ENCODE measurements around the gene IFI44L. TPM values are rescaled to one million over a fixed set of nuclear protein-coding genes. Genes with fewer than 3 reads are reported as not detected.

Gene IFI44L
- total RNA-seq, 1 donor from 2014 or later, result 26.0 TPM

DNA sequence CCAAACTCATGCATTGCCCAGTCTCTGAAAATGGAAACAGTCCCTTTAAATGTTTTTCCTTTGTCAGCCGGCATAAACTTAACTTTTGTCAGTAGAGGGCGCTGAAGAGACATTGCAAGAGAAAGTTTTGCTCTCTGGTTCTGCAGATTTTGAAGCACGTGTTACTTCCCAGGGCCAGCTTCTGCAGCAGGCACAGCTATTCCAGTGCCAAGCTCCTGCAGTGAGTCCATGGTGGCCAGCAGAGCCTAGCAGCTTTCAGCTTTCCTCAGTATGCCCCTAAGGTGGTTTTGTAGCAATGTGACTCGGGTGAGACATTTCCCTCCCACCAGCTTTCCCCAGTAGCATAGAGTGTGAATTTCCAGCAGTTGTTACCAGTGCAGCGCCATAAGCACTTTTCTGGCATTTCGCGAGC, 2.6 kb upstream of the IFI44L start:
- no peaks in the 10 kb centered on the region for H3K9me3 Mint-ChIP-seq
- peaks cover 7% of the 10 kb centered on the region for H3K36me3 Mint-ChIP-seq (ENCODE audit: low read depth)
- intact Hi-C loops (cut with micrococcal nuclease), result loop anchor here (1.0 to 10.0 kb wide), 2 partner anchors 59 to 217 kb away; no protein-coding TSS in a partner anchor
- peak; percentile 90 for DNase-seq
- H3K27ac Mint-ChIP-seq, result peak overlapping the region; percentile 19
- peak overlapping the region; percentile 43 for H3K4me3 Mint-ChIP-seq
- peaks cover 9% of the 10 kb centered on the region for H3K27me3 Mint-ChIP-seq
- peaks cover 34% of the 10 kb centered on the region for H3K4me1 Mint-ChIP-seq

DNA sequence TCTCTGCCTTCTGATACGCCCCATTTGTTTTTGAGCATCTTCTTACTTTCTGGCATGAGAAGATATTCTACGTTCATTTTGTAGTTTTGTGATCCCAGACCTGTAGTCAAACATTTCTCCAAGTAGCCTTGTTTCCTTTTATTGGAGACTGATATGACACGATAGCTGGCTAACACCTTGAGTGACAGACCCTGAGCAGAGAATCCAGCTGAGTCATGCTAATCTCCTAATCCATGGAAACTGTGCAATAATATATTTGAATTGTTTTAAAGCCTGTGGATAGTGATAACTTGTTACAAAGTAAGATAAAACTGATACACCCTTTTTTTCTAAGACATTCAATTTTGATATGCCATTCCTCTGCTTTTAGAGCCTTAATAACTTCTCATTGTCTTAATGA, 1.2 kb upstream of the IFI44L start:
- intact Hi-C loops (cut with micrococcal nuclease), result loop anchor here (10.0 kb wide), 1 partner anchor 216 kb away; no protein-coding TSS in a partner anchor
- Mint-ChIP-seq H3K36me3 (ENCODE audit: low read depth) (peaks cover 19% of the 10 kb centered on the region), H3K9me3 (no peaks in the 10 kb centered on the region), H3K4me3 (peak overlapping the region; percentile 89), H3K27me3 (peaks cover 7% of the 10 kb centered on the region), H3K27ac (peak overlapping the region; percentile 91), H3K4me1 (peaks cover 43% of the 10 kb centered on the region)
- DNase-seq, result no peak

DNA sequence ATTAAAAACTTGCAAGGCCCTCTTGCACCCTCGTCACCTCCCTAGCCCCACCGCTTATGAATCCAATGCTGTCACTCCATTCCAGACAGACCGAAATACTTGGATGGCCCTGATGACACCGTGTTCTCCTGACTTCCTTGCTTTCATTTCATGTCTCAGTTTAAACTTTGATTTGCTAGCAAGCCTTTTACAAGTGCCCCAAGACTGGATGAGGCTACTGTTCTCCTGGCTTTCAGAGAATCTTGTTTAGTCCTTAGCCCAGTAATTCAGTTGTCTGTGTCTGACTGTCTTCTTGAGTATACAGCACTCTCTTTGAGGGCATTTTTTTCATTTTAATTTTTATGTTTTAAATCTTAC, 824 bp upstream of the IFI44L start:
- Mint-ChIP-seq H3K27ac (peak overlapping the region; percentile 91), H3K36me3 (ENCODE audit: low read depth) (peaks cover 23% of the 10 kb centered on the region), H3K9me3 (no peaks in the 10 kb centered on the region), H3K27me3 (peaks cover 7% of the 10 kb centered on the region), H3K4me1 (peaks cover 47% of the 10 kb centered on the region), H3K4me3 (peak overlapping the region; percentile 89)
- DNase-seq, result peak; percentile 66
- intact Hi-C loops (cut with micrococcal nuclease), result loop anchor here (10.0 kb wide), 1 partner anchor 215 kb away; no protein-coding TSS in a partner anchor

DNA sequence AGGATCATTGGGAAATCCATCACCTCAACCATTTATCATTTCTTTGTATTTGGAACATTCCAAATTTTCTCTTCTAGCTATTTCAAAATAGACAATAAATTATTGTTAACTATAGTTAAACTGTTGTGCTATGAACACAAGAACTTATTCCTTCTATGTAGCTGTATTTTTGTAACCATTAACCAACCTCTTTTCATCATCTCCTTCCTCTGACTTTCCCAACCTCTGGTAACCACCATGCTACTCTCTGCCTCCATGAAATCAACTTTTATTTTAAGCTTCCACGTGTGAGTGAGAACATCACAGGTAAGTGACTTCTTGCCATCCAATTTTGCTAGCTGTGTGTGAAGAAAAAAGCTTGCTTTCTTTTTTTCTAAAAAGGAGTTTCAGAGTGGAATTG, 418 bp downstream of the IFI44L start:
- intact Hi-C loops (cut with micrococcal nuclease), result loop anchor here (1.0 to 10.0 kb wide), 4 partner anchors 14 to 938 kb away; partner anchors contain the start of genes FUBP1, IFI44 and ZZZ3

DNA sequence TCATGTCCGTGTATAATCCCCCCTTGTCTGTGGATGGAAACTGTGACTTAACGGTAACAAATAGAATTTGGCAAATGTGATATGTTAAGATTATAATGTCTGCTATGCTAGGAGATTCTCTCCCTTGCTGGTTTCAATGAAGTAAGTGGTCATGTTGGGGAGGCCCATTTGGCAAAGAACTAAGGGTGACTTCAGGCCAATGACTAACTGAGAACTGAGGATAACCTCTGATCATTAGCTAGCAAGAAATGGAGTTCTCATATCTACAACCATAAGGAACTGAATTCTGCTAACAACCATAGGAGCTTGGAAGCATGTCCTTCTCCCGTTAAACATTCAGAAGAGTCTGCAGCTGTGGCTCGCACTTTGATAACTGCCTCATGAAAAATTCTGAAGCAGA, 2.3 kb downstream of the IFI44L start:
- Mint-ChIP-seq H3K27me3 (no peaks in the 10 kb centered on the region), H3K27ac (peak overlapping the region; percentile 92), H3K4me3 (peak overlapping the region; percentile 94), H3K36me3 (ENCODE audit: low read depth) (peaks cover 34% of the 10 kb centered on the region), H3K4me1 (peaks cover 66% of the 10 kb centered on the region), H3K9me3 (no peaks in the 10 kb centered on the region)
- DNase-seq, result no peak
- intact Hi-C loops (cut with micrococcal nuclease), result loop anchor here (5.0 to 10.0 kb wide), 2 partner anchors 648 to 940 kb away; partner anchors contain the start of genes FUBP1 and ZZZ3

More for the DNA sequence above, 418 bp downstream of the IFI44L start:
- DNase-seq, result no peak
- H3K4me1 Mint-ChIP-seq, result peaks cover 57% of the 10 kb centered on the region
- peak overlapping the region; percentile 89 for H3K4me3 Mint-ChIP-seq
- H3K27me3 Mint-ChIP-seq, result peaks cover 4% of the 10 kb centered on the region
- peaks cover 32% of the 10 kb centered on the region for H3K36me3 Mint-ChIP-seq (ENCODE audit: low read depth)
- H3K9me3 Mint-ChIP-seq, result no peaks in the 10 kb centered on the region
- peak overlapping the region; percentile 91 for H3K27ac Mint-ChIP-seq

DNA sequence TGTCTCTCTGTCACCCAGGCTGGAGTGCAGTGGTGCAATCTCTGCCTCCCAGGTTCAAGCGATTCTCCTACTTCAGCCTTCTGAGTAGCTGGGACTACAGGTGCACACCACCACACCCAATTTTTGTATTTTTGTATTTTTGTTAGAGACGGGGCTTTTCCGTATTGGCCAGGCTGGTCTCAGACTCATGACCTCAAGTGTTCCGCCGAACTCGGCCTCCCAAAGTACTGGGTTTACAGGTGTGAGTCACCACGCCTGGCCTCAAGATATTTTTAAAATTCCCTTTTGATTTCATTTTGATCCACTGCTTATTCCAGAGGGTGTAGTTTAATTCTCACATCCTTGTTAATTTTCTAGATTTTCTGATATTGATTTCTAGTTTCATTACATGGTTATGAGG, 3.8 kb downstream of the IFI44L start:
- Mint-ChIP-seq H3K4me1 (peaks cover 65% of the 10 kb centered on the region), H3K4me3 (peak overlapping the region; percentile 94), H3K27ac (peak overlapping the region; percentile 77), H3K27me3 (no peaks in the 10 kb centered on the region), H3K36me3 (ENCODE audit: low read depth) (peaks cover 44% of the 10 kb centered on the region), H3K9me3 (no peaks in the 10 kb centered on the region)
- intact Hi-C loops (cut with micrococcal nuclease), result loop anchor here (5.0 to 10.0 kb wide), 2 partner anchors 649 to 942 kb away; partner anchors contain the start of genes FUBP1 and ZZZ3
- no peak for DNase-seq

DNA sequence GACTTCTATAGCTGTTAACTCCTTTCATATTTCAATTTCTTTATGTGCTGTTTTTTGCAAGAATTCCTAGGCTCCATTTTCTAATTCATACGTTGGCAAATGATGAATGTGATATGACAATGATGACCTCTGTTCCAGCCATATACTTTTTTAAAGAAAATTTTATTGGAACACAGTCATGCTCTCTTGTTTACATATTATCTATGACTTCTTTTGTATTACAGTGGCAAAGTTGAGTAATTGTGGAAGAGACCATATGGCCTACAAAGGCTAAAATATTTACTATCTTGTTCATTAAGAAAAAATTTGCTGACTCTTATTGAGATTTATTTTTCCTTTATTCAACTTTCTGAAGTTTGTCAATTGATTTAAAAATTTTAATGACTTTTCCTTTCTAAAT, 7.1 kb downstream of the IFI44L start:
- Mint-ChIP-seq H3K9me3 (no peaks in the 10 kb centered on the region), H3K36me3 (ENCODE audit: low read depth) (peaks cover 59% of the 10 kb centered on the region), H3K27me3 (no peaks in the 10 kb centered on the region), H3K4me3 (peak overlapping the region; percentile 65), H3K27ac (peak overlapping the region; percentile 80), H3K4me1 (peaks cover 54% of the 10 kb centered on the region)
- intact Hi-C loops (cut with micrococcal nuclease), result loop anchor here (10.0 kb wide), 1 partner anchor 653 kb away; the partner anchor contains the start of gene FUBP1
- no peak for DNase-seq

DNA sequence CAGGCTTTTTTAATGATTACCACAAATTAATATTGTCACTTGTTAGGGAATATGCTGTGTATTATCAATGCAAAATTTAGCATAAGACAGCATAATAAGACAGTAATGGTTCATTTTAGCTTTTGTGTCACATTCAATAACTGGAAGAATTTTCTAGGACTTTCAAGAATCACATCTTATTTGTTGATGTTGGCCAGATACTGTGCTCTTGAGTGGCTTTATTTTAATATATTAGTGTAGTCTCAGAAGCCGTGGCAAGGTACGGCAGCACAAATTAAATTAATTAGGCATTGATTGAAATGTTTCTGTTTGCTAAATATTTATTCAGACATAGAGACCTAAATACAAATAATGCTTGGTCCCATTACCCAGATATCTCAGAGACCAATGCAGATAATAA, 10.4 kb downstream of the IFI44L start:
- H3K4me1 Mint-ChIP-seq, result peaks cover 37% of the 10 kb centered on the region
- H3K9me3 Mint-ChIP-seq, result no peaks in the 10 kb centered on the region
- intact Hi-C loops (cut with micrococcal nuclease), result no loop called here
- no peak overlapping the region for H3K4me3 Mint-ChIP-seq
- H3K27ac Mint-ChIP-seq, result no peak overlapping the region
- H3K36me3 Mint-ChIP-seq (ENCODE audit: low read depth), result peaks cover 48% of the 10 kb centered on the region
- no peak for DNase-seq
- no peaks in the 10 kb centered on the region for H3K27me3 Mint-ChIP-seq

DNA sequence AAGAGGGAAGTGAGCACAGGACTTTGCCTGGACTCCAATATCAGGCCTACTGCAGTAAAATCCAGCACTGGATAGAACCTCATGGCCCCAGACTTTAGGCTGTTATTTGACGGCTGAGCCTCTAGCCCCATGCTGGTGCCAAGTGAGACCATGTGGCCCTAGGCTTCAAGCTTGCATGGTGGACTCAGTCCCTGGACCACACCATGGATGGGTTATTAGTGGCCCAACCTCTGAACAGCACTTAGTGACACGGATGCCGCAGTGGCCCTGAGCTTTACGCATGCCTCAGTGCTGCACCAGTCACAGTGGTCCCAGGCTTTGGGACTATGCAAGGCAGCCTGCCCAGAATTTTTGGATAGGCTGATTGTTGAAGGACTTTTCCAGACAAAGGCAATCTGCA, 13.0 kb downstream of the IFI44L start:
- H3K9me3 Mint-ChIP-seq, result peaks cover 3% of the 10 kb centered on the region
- peaks cover 64% of the 10 kb centered on the region for H3K36me3 Mint-ChIP-seq (ENCODE audit: low read depth)
- intact Hi-C loops (cut with micrococcal nuclease), result no loop called here
- H3K4me1 Mint-ChIP-seq, result peaks cover 28% of the 10 kb centered on the region
- no peak overlapping the region for H3K4me3 Mint-ChIP-seq
- H3K27ac Mint-ChIP-seq, result no peak overlapping the region
- H3K27me3 Mint-ChIP-seq, result no peaks in the 10 kb centered on the region
- no peak for DNase-seq

DNA sequence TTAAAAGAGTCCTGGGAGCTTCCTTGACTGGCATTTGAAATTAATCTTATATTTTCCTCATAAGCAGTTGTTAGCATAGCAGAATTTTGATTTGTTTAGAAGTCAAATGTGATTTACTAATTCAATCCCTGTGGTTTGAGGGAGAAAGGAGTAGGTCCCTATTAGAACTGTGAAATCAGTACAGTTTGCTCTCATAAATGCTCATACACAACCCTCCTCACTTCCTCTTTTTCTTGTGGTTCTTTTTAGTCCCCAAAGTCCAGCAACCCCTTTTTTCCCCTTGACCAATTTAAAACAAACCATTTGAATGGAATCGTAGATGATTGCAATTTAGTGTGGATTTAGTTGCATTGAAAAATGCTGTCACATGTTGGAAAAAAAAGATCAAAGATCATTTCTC, 20.2 kb downstream of the IFI44L start:
- Mint-ChIP-seq H3K4me3 (no peak overlapping the region), H3K27ac (no peak overlapping the region), H3K36me3 (ENCODE audit: low read depth) (peaks cover 88% of the 10 kb centered on the region), H3K27me3 (no peaks in the 10 kb centered on the region), H3K9me3 (peaks cover 9% of the 10 kb centered on the region), H3K4me1 (peaks cover 48% of the 10 kb centered on the region)
- DNase-seq, result no peak
- intact Hi-C loops (cut with micrococcal nuclease), result loop anchor here (10.0 kb wide), 1 partner anchor 404 kb away; no protein-coding TSS in a partner anchor

DNA sequence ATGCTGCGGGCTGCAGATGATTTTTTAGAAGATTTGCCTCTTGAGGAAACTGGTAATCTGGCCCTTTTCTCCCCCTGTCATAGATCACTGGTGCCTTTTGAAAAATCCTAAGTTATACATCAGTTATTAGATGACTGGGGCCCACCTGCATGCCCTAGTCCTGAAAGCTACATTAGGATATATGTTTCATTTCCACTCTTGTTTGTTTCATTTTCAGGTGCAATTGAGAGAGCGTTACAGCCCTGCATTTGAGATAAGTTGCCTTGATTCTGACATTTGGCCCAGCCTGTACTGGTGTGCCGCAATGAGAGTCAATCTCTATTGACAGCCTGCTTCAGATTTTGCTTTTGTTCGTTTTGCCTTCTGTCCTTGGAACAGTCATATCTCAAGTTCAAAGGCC, 21.3 kb downstream of the IFI44L start:
- H3K27ac Mint-ChIP-seq, result no peak overlapping the region
- H3K36me3 Mint-ChIP-seq (ENCODE audit: low read depth), result peaks cover 94% of the 10 kb centered on the region
- no peak overlapping the region for H3K4me3 Mint-ChIP-seq
- H3K27me3 Mint-ChIP-seq, result no peaks in the 10 kb centered on the region
- intact Hi-C loops (cut with micrococcal nuclease), result loop anchor here (10.0 kb wide), 1 partner anchor 403 kb away; no protein-coding TSS in a partner anchor
- DNase-seq, result no peak
- H3K9me3 Mint-ChIP-seq, result peaks cover 13% of the 10 kb centered on the region
- H3K4me1 Mint-ChIP-seq, result peaks cover 53% of the 10 kb centered on the region

DNA sequence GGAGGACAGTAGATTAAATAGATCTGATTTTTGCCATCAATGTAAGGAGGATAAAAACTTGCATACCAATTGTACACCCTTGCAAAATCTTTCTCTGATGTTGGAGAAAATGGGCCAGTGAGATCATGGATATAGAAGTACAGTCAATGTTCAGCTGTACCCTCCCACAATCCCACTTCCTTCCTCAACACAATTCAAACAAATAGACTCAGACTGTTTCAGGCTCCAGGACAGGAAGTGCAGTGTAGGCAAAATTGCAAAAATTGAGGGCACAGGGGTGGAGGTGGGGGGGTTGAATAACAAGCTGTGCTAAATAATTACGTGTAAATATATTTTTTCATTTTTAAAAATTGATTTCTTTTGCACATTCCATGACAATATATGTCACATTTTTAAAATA, 25.5 kb downstream of the IFI44L start:
- H3K36me3 Mint-ChIP-seq (ENCODE audit: low read depth), result peaks cover 78% of the 10 kb centered on the region
- peak overlapping the region; percentile 68 for H3K27ac Mint-ChIP-seq

DNA sequence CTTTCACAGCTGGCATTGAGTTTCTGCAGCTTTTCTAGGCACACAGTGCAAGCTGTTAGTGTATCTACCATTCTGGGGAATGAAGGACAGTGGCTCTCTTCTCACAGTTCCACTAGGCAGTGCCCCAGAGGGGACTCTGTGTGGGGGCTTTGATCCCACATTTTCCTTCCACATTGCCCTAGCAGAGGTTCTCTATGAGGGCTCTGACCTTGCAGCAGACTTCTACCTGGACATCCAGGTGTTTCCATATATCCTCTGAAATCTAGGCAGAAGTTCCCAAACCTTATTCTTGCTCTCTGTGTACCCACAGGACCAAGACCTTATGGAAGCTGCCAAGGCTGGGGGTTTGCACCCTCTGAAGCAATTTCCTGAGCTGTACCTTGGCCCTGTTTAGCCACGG, 27.0 kb downstream of the IFI44L start:
- Mint-ChIP-seq H3K4me1 (peaks cover 56% of the 10 kb centered on the region), H3K4me3 (no peak overlapping the region), H3K9me3 (peaks cover 17% of the 10 kb centered on the region), H3K36me3 (ENCODE audit: low read depth) (peaks cover 69% of the 10 kb centered on the region), H3K27ac (no peak overlapping the region), H3K27me3 (no peaks in the 10 kb centered on the region)
- DNase-seq, result no peak
- intact Hi-C loops (cut with micrococcal nuclease), result loop anchor here (10.0 kb wide), 1 partner anchor 398 kb away; no protein-coding TSS in a partner anchor

More for the DNA sequence above, 25.5 kb downstream of the IFI44L start:
- intact Hi-C loops (cut with micrococcal nuclease), result loop anchor here (10.0 kb wide), 1 partner anchor 399 kb away; no protein-coding TSS in a partner anchor
- peaks cover 51% of the 10 kb centered on the region for H3K4me1 Mint-ChIP-seq
- H3K27me3 Mint-ChIP-seq, result no peaks in the 10 kb centered on the region
- H3K9me3 Mint-ChIP-seq, result peaks cover 17% of the 10 kb centered on the region
- peak overlapping the region; percentile 56 for H3K4me3 Mint-ChIP-seq
- peak; percentile 72 for DNase-seq

DNA sequence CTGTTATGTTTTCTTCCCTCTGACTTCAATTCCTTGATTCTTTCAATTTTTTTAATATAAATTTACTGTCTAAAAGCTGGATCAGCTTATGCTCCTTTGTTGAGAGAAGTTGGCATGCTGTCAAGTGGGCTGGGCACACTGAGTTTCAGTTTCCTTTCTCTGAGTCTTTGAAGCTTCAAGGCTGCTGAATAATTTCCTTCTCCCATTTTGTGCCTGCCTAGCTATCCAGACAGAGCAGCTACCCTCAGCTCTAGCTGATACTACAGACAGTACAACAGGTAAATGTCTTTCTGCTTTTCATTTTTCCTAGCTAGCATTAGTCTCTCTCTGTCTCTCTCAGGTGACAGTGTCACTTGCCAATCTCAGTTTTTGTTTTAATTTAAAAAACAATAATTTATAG, 29.4 kb downstream of the IFI44L start, which contains the start of gene IFI44:
Gene IFI44, plus strand, starts transcription at position 204 of the 400 bp plus-strand sequence. CDS start 365 bp downstream, outside the sequence.
- H3K27me3 Mint-ChIP-seq, result no peaks in the 10 kb centered on the region
- intact Hi-C loops (cut with micrococcal nuclease), result loop anchor here (1.0 to 10.0 kb wide), 3 partner anchors 27 to 395 kb away; partner anchors contain the start of gene IFI44L
- H3K4me3 Mint-ChIP-seq, result peak within 1 kb of the TSS; percentile 95
- peaks cover 54% of the 10 kb centered on the region for H3K36me3 Mint-ChIP-seq (ENCODE audit: low read depth)
- peak; percentile 91 for DNase-seq
- H3K4me1 Mint-ChIP-seq, result peaks cover 55% of the 10 kb centered on the region
- peak within 1 kb of the TSS; percentile 92 for H3K27ac Mint-ChIP-seq
- H3K9me3 Mint-ChIP-seq, result peaks cover 11% of the 10 kb centered on the region

Data from activated CD4-positive, alpha-beta T cell treated with anti-CD3 and anti-CD28 coated beads, Interleukin-2, amount 10 ng/mL, durations not matched to agents 24 days and 14 days (primary cell).